SJCRH30 (cell line): ENCODE data around the gene B3GALNT2. TPM values are rescaled to one million over a fixed set of nuclear protein-coding genes. Genes with fewer than 3 reads are reported as not detected.
A peak's percentile ranks its signal among the peaks of the same experiment; 100 is the strongest.
"Not testable (repeated sequence)": the region's sequence is repeated elsewhere in the genome, so short reads cannot be mapped to it uniquely, and the experiment has no call there.

Source experiments
- DNase-seq, 2 experiments: peaks; one replicate each; pipeline ENCODE4 v3.0.0-alpha.2; 2015 to 2020
- H3K27ac ChIP-seq: fragments of 250-450 bp; sonication (Bioruptor Pico); 2 replicates; pipeline ENCODE4 v1.5.1; 2020; ENCODE audit warnings: mild to moderate bottlenecking, moderate library complexity
- H3K27me3 ChIP-seq: fragments of 250-450 bp; sonication (Bioruptor Pico); 2 replicates; pipeline ENCODE4 v1.5.1; 2020; ENCODE audit warnings: mild to moderate bottlenecking, moderate library complexity
- H3K36me3 ChIP-seq: fragments of 250-450 bp; sonication (Bioruptor Pico); 2 replicates; pipeline ENCODE4 v1.5.1; 2020; ENCODE audit warnings: mild to moderate bottlenecking, moderate library complexity
- H3K4me1 ChIP-seq: fragments of 250-450 bp; sonication (Bioruptor Pico); 2 replicates; pipeline ENCODE4 v1.5.1; 2020; ENCODE audit warnings: mild to moderate bottlenecking, moderate library complexity
- H3K4me3 ChIP-seq: fragments of 250-450 bp; sonication (Bioruptor Pico); 2 replicates; pipeline ENCODE4 v1.5.1; 2020; ENCODE audit warnings: mild to moderate bottlenecking, moderate library complexity
- H3K9me3 ChIP-seq: fragments of 250-450 bp; sonication (Bioruptor Pico); replicated peaks from 2 replicates; pipeline ENCODE4 v1.5.1; 2020; ENCODE audit warnings: mild to moderate bottlenecking, moderate library complexity
- total RNA-seq: library from RNA; depleted of rRNA; stranded (reverse); fragments of >200 nt; shearing (Covaris generic); gene quantifications from 2 replicates; pipeline ENCODE4 v1.2.3, GENCODE V29; 2014

Gene B3GALNT2
- total RNA-seq, 1 experiment from 2014 or later: 50.1 TPM

GRCh38 chr1:235485558-235485957 is 18.7 kb downstream of the B3GALNT2 start:
- no peaks in the 10 kb centered on the region for H3K27me3 ChIP-seq
- no peaks in the 10 kb centered on the region for H3K9me3 ChIP-seq
- H3K4me3 ChIP-seq: no peak overlapping the region
- DNase-seq: no peak
- no peaks in the 10 kb centered on the region for H3K4me1 ChIP-seq
- H3K36me3 ChIP-seq: peaks cover 46% of the 10 kb centered on the region
- H3K27ac ChIP-seq: no peak overlapping the region

- H3K4me1 ChIP-seq: no peaks in the 10 kb centered on the region
- no peaks in the 10 kb centered on the region for H3K9me3 ChIP-seq
- H3K4me3 ChIP-seq: no peak overlapping the region
- DNase-seq: no peak
- H3K27ac ChIP-seq: no peak overlapping the region
- H3K27me3 ChIP-seq: no peaks in the 10 kb centered on the region
- peaks cover 59% of the 10 kb centered on the region for H3K36me3 ChIP-seq
These were observed 21.2 kb downstream of the B3GALNT2 start for GRCh38 chr1:235483090-235483489.

DNA sequence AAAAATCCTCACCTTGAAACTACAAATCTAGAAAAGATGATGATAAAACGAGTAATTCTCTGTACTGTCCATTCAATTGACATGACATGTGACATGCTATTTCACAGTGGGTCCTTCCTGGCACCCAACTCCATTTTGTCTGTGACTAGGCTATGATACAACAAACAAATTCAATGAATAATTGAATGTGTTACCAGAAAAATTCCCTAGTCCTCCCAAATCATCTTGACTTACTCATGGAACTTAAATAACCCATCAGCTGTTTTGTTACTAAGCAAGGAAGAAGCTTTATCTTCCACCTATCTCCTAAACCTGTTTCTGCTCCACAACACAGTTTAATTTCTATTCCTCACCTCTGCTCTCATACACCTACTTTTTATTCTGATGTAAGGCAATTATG is 30.4 kb downstream of the B3GALNT2 start:
- no peak for DNase-seq
- Histone ChIP-seq H3K4me3 (no peak overlapping the region), H3K27ac (no peak overlapping the region), H3K4me1 (peaks cover 10% of the 10 kb centered on the region; the same call in 1 of the 2 replicates), H3K9me3 (no peaks in the 10 kb centered on the region; the same call in 1 of the 2 replicates), H3K36me3 (peaks cover 29% of the 10 kb centered on the region), H3K27me3 (no peaks in the 10 kb centered on the region)

GRCh38 chr1:235470741-235471439 is 33.4 kb downstream of the B3GALNT2 start:
- Histone ChIP-seq H3K4me3 (no peak overlapping the region), H3K36me3 (peaks cover 26% of the 10 kb centered on the region), H3K27ac (peak overlapping the region; percentile 4; the same call in 1 of the 2 replicates), H3K4me1 (peaks cover 10% of the 10 kb centered on the region; the same call in 1 of the 2 replicates), H3K27me3 (no peaks in the 10 kb centered on the region), H3K9me3 (no peaks in the 10 kb centered on the region; the same call in 1 of the 2 replicates)
- peak; percentile 20 to 50 for DNase-seq

GRCh38 chr1:235469897-235470296 is 34.4 kb downstream of the B3GALNT2 start:
- Histone ChIP-seq H3K4me1 (peaks cover 10% of the 10 kb centered on the region; the same call in 1 of the 2 replicates), H3K36me3 (peaks cover 31% of the 10 kb centered on the region)
- H3K9me3 ChIP-seq, H3K4me3 ChIP-seq, DNase-seq, H3K27ac ChIP-seq, H3K27me3 ChIP-seq: not testable (repeated sequence)

DNA sequence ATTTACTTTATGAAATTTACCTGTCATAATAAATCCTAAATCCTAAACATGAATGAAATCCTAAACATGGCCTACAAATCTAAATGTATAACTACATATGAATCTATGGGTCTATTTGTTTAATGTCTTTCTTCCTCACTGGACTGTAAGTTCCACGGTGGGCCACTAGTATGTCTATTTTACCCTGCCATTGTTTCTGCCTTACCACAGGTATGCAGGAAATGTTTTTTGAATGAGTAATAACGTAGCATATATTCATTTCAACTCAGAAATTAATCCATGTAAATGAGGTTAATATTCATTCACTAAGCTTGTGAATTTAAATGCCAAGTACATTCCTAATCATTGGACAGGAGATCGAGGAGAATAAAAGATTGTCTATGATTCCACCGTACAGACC is 35.3 kb downstream of the B3GALNT2 start:
- Histone ChIP-seq H3K27me3 (no peaks in the 10 kb centered on the region), H3K4me3 (no peak overlapping the region), H3K27ac (no peak overlapping the region), H3K9me3 (no peaks in the 10 kb centered on the region; the same call in 1 of the 2 replicates), H3K4me1 (peaks cover 10% of the 10 kb centered on the region; the same call in 1 of the 2 replicates), H3K36me3 (peaks cover 34% of the 10 kb centered on the region)
- DNase-seq: peak in 1 of 2 experiments; percentile 15

DNA sequence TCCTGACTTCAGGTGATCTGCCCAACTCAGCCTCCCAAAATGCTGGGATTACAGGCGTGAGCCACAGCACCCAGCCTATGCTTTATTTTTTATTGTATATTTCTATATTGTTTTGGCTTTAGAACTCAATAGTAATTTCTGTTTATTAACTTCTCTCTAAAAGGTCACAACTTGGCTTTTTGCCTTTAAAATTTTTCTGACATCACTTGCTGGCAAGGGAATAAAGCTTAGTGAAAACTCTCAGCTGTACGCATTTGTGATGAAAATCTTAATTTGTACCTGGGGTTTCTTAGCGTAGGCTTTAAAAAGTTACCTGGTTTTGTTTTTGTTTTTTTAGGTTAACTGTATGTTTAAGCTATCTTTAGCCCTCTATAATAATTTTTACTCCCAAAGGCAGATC is 36.2 kb downstream of the B3GALNT2 start:
- H3K27me3 ChIP-seq: no peaks in the 10 kb centered on the region
- peaks cover 10% of the 10 kb centered on the region; the same call in 1 of the 2 replicates for H3K4me1 ChIP-seq
- H3K36me3 ChIP-seq: peaks cover 30% of the 10 kb centered on the region
- no peak overlapping the region for H3K4me3 ChIP-seq
- H3K9me3 ChIP-seq: no peaks in the 10 kb centered on the region; the same call in 1 of the 2 replicates
- no peak for DNase-seq
- H3K27ac ChIP-seq: no peak overlapping the region

- Histone ChIP-seq H3K4me3 (no peak overlapping the region), H3K27ac (no peak overlapping the region), H3K36me3 (peaks cover 27% of the 10 kb centered on the region), H3K27me3 (no peaks in the 10 kb centered on the region), H3K4me1 (peaks cover 6% of the 10 kb centered on the region; the same call in 1 of the 2 replicates), H3K9me3 (no peaks in the 10 kb centered on the region)
- no peak for DNase-seq
These were observed 39.2 kb downstream of the B3GALNT2 start for GRCh38 chr1:235465066-235465465.

DNA sequence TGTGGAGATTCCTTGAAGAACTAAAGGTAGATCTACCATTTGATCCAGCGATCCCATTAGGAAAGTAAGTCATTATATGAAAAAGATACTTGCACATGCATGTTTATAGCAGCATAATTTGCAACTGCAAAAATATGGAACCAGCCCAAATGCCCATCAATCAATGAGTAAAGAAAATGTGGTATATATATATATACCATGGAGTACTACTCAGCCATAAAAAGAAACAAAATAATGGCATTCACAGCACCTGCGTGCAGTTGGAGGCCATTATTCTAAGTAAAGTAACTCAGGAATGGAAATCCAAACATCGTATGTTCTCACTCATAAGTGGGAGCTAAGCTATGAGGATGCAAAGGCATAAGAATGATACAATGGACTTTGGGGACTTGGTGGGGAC is 41.4 kb downstream of the B3GALNT2 start:
- not testable (repeated sequence) for H3K4me1 ChIP-seq, H3K9me3 ChIP-seq, H3K27ac ChIP-seq, H3K4me3 ChIP-seq, H3K27me3 ChIP-seq, DNase-seq
- H3K36me3 ChIP-seq: peaks cover 19% of the 10 kb centered on the region

DNA sequence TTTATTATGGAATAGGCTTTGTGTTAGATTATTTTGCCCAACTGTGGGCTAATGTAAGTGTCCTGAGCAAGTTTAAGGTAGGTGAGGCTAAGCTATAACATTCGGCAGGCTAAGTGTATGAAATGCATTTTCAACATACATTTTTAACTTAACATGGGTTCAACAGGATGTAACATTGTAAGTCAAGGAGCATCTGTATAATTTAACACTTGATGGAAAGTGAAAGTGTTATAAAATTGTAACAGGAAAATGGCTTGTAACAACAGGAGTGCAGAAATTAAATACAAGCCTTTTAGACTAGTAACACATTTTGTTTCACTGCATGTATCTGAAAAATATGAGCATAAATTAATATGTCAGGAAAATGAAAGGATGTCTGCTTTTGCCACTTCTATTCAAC is 42.3 kb downstream of the B3GALNT2 start:
- Histone ChIP-seq H3K27me3 (no peaks in the 10 kb centered on the region), H3K4me1 (no peaks in the 10 kb centered on the region), H3K4me3 (no peak overlapping the region), H3K9me3 (no peaks in the 10 kb centered on the region), H3K36me3 (peaks cover 19% of the 10 kb centered on the region), H3K27ac (no peak overlapping the region)
- no peak for DNase-seq

- no peaks in the 10 kb centered on the region for H3K27me3 ChIP-seq
These were observed 43.5 kb downstream of the B3GALNT2 start for GRCh38 chr1:235460770-235461169.

DNA sequence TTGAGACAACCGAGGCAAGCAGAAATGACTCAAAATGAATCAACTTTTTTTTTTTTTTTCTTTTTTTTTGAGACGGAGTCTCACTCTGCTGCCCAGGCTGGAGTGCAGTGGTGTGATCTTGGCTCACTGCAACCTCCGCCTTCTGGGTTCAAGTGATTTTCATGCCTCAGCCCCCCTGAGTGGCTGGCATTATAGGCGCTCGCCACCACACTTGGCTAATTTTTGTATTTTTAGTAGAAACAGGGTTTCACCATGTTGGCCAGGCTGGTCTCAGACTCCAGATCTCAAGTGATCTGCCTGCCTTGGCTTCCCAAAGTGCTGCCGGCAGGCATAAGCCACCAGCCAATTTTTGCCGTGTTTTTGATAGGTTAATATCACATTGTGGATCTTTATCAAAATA is 46.4 kb downstream of the B3GALNT2 start:
- peaks cover 17% of the 10 kb centered on the region for H3K36me3 ChIP-seq
- DNase-seq, H3K27me3 ChIP-seq, H3K9me3 ChIP-seq, H3K4me1 ChIP-seq, H3K4me3 ChIP-seq, H3K27ac ChIP-seq: not testable (repeated sequence)

More at GRCh38 chr1:235460770-235461169, 43.5 kb downstream of the B3GALNT2 start:
- H3K4me1 ChIP-seq: no peaks in the 10 kb centered on the region
- H3K9me3 ChIP-seq: no peaks in the 10 kb centered on the region
- no peak for DNase-seq
- H3K36me3 ChIP-seq: peaks cover 12% of the 10 kb centered on the region
- H3K27ac ChIP-seq: no peak overlapping the region
- H3K4me3 ChIP-seq: no peak overlapping the region

- no peaks in the 10 kb centered on the region for H3K27me3 ChIP-seq
- H3K36me3 ChIP-seq: peaks cover 33% of the 10 kb centered on the region
- no peak overlapping the region for H3K27ac ChIP-seq
- no peaks in the 10 kb centered on the region for H3K9me3 ChIP-seq
- no peaks in the 10 kb centered on the region for H3K4me1 ChIP-seq
- no peak for DNase-seq
- H3K4me3 ChIP-seq: no peak overlapping the region
These were observed 48.4 kb downstream of the B3GALNT2 start for GRCh38 chr1:235455823-235456222.

DNA sequence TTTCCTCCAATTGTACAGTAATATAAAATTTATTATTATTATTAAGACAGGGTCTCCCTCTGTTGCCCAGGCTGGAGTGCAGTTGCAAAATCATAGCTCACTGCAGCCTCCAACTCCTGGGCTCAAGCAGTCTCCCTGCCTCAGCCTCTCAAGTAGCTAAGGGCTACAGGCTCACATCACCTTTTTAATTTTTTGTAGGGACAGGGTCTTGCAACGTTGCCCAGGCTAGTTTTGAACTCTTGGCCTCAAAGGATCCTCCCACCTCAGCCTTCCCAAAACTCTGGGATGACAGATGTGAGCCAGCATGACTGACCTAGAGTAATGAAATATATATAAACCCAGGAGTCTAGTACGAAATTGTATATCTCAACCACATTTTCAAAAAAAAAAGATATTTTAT is 49.2 kb downstream of the B3GALNT2 start:
- Histone ChIP-seq H3K36me3 (peaks cover 38% of the 10 kb centered on the region), H3K27me3 (no peaks in the 10 kb centered on the region), H3K27ac (no peak overlapping the region), H3K4me3 (no peak overlapping the region), H3K4me1 (no peaks in the 10 kb centered on the region), H3K9me3 (no peaks in the 10 kb centered on the region)
- DNase-seq: no peak

GRCh38 chr1:235454021-235454420 is 50.2 kb downstream of the B3GALNT2 start:
- H3K9me3 ChIP-seq: no peaks in the 10 kb centered on the region
- peaks cover 47% of the 10 kb centered on the region for H3K36me3 ChIP-seq
- H3K27me3 ChIP-seq: no peaks in the 10 kb centered on the region
- DNase-seq: no peak
- no peaks in the 10 kb centered on the region for H3K4me1 ChIP-seq
- no peak overlapping the region for H3K27ac ChIP-seq
- H3K4me3 ChIP-seq: no peak overlapping the region
